HT-29 (cell line): ENCODE data around the gene HOXA1. TPM values are rescaled to one million over a fixed set of nuclear protein-coding genes. Genes with fewer than 3 reads are reported as not detected.

Source experiments
- DNase-seq: peaks from one replicate; pipeline ENCODE4 v3.0.0-alpha.2; 2015; ENCODE audit warnings: low spot score
- total RNA-seq: library from RNA; depleted of rRNA; stranded (reverse); fragments of >200 nt; shearing (Covaris generic); gene quantifications from 2 replicates; pipeline ENCODE4 v1.2.3, GENCODE V29; 2014

The HOXA1 gene
- total RNA-seq, 1 experiment from 2014 or later = 3.9 TPM

- peak; percentile 1 for DNase-seq
These were observed 2.5 kb downstream of the HOXA1 start for GRCh38 chr7:27093184-27093895.

GRCh38 chr7:27092819-27093110 is 3.0 kb downstream of the HOXA1 start:
- no peak for DNase-seq

GRCh38 chr7:27091941-27092818 is 3.6 kb downstream of the HOXA1 start:
- peak; percentile 65 for DNase-seq

- DNase-seq = peak; percentile 58
These were observed 4.7 kb downstream of the HOXA1 start for GRCh38 chr7:27091105-27091504.

- no peak for DNase-seq
These were observed 7.5 kb downstream of the HOXA1 start for GRCh38 chr7:27088002-27088922.

- DNase-seq = no peak
These were observed 12.2 kb downstream of the HOXA1 start for GRCh38 chr7:27083646-27084045.

- no peak for DNase-seq
These were observed 13.6 kb downstream of the HOXA1 start for GRCh38 chr7:27082171-27082570.

- DNase-seq = no peak
These were observed 14.9 kb downstream of the HOXA1 start for GRCh38 chr7:27080844-27081436.

- no peak for DNase-seq
These were observed 16.4 kb downstream of the HOXA1 start for GRCh38 chr7:27079234-27079975.

GRCh38 chr7:27078616-27079233 is 17.1 kb downstream of the HOXA1 start:
- DNase-seq = no peak

- DNase-seq = no peak
These were observed 22.7 kb downstream of the HOXA1 start for GRCh38 chr7:27073076-27073475.

- DNase-seq = no peak
These were observed 24.0 kb downstream of the HOXA1 start for GRCh38 chr7:27071622-27072390.

- no peak for DNase-seq
These were observed 27.5 kb downstream of the HOXA1 start for GRCh38 chr7:27068259-27068658.

GRCh38 chr7:27066148-27066547 is 29.7 kb downstream of the HOXA1 start:
- DNase-seq = peak; percentile 79

GRCh38 chr7:27065709-27066108 is 30.1 kb downstream of the HOXA1 start:
- no peak for DNase-seq

- no peak for DNase-seq
These were observed 31.1 kb downstream of the HOXA1 start for GRCh38 chr7:27064661-27065060.

GRCh38 chr7:27064159-27064558 is 31.6 kb downstream of the HOXA1 start:
- no peak for DNase-seq

GRCh38 chr7:27062946-27063345 is 32.9 kb downstream of the HOXA1 start:
- DNase-seq = no peak

- no peak for DNase-seq
These were observed 42.6 kb downstream of the HOXA1 start for GRCh38 chr7:27053153-27053552.

GRCh38 chr7:27051451-27051850 is 44.3 kb downstream of the HOXA1 start:
- DNase-seq = no peak
